HepG2 (cell line): ENCODE results near the gene RBPJ. TPM values are rescaled to one million over a fixed set of nuclear protein-coding genes. Genes with fewer than 3 reads are reported as not detected.

ENCODE experiments used
- HOMEZ ChIP-seq: IDR thresholded peaks from 2 replicates; pipeline ENCODE4 v1.6.1; 2016; ENCODE audit warnings: low read depth
- KIAA2018 ChIP-seq: sonication (generic); formaldehyde crosslinking; IDR thresholded peaks from 2 replicates; pipeline ENCODE4 v1.5.0; 2020; ENCODE audit warnings: mild to moderate bottlenecking, missing genetic modification reagents, borderline replicate concordance
- MLLT10 ChIP-seq: sonication (generic); formaldehyde crosslinking; IDR thresholded peaks from 2 replicates; pipeline ENCODE4 v1.4.0; 2020; ENCODE audit warnings: missing genetic modification reagents
- MTA1 ChIP-seq: sonication (generic); formaldehyde crosslinking; IDR thresholded peaks from 2 replicates; pipeline ENCODE4 v1.4.0; 2020; ENCODE audit warnings: missing genetic modification reagents, mild to moderate bottlenecking, borderline replicate concordance
- NCOA2 ChIP-seq: sonication (generic); formaldehyde crosslinking; IDR thresholded peaks from 2 replicates; pipeline ENCODE4 v1.8.0; 2022; ENCODE audit warnings: inconsistent platforms
- PPARG ChIP-seq: conservative IDR thresholded peaks from 2 replicates; pipeline ENCODE4 v1.6.1; 2016; ENCODE audit warnings: missing biosample characterization, missing genetic modification reagents
- TARDBP ChIP-seq: sonication (generic); formaldehyde crosslinking; IDR thresholded peaks from 2 replicates; pipeline ENCODE4 v1.8.0; 2022; ENCODE audit warnings: mild to moderate bottlenecking, missing genetic modification reagents
- TBX2 ChIP-seq: sonication (generic); formaldehyde crosslinking; IDR thresholded peaks from 2 replicates; pipeline ENCODE4 v1.5.0; 2020; ENCODE audit warnings: missing genetic modification reagents, mild to moderate bottlenecking, borderline replicate concordance
- TFDP1 ChIP-seq: IDR thresholded peaks from 2 replicates; pipeline ENCODE4 v1.6.1; 2016; ENCODE audit warnings: missing compliant biosample characterization, missing genetic modification reagents, borderline replicate concordance
- THAP9 ChIP-seq: sonication (generic); formaldehyde crosslinking; IDR thresholded peaks from 2 replicates; pipeline ENCODE4; 2020; ENCODE audit warnings: missing genetic modification reagents, mild to moderate bottlenecking, borderline replicate concordance
- ZC3H13 ChIP-seq: sonication (generic); formaldehyde crosslinking; IDR thresholded peaks from 2 replicates; pipeline ENCODE4 v1.8.1; 2023; ENCODE audit warnings: mild to moderate bottlenecking, missing genetic modification reagents, moderate library complexity
- ZFP82 ChIP-seq: sonication (generic); formaldehyde crosslinking; IDR thresholded peaks from 2 replicates; pipeline ENCODE4 v1.5.1; 2020; ENCODE audit warnings: mild to moderate bottlenecking, missing genetic modification reagents, borderline replicate concordance
- ZNF205 ChIP-seq: IDR thresholded peaks from 2 replicates; pipeline ENCODE4 v1.6.1; 2018; ENCODE audit warnings: missing biosample characterization, missing genetic modification reagents
- ZNF777 ChIP-seq: sonication (generic); formaldehyde crosslinking; IDR thresholded peaks from 2 replicates; pipeline ENCODE4 v1.4.0; 2020; ENCODE audit warnings: missing genetic modification reagents
- polyA plus RNA-seq, 8 experiments: library from polyadenylated mRNA; depleted of rRNA in 3 of 8; stranded (reverse) in 7 of 8; unstranded in 1 of 8; fragments of >200 nt; fragmentation: Illumina TruSeq in 4 of 8; extraction: Trizol in 4 of 8; gene quantifications; 2 replicates each; pipeline versions ENCODE4 v1.2.1 to v1.2.3, GENCODE V29; 2011 to 2016; ENCODE audit warnings: low read depth in 4 of 8, missing spikeins in 1 of 8, mixed read lengths in 1 of 8; ENCODE audit not compliant: insufficient read depth in 1 of 8
- total RNA-seq, 5 experiments: library from RNA; depleted of rRNA; stranded (reverse); fragments of >200 nt; fragmentation: Illumina TruSeq; extraction: Trizol; gene quantifications; 2 replicates each; pipeline ENCODE4 v1.2.3, GENCODE V29; 2016; ENCODE audit warnings: low read depth in 1 of 5

The RBPJ gene
- total and polyA plus RNA-seq, 2 of the 13 experiments (the other 11 are each of a cell fraction or from before 2014, with no cell fraction given): 25.9 to 33.2 TPM

- TF ChIP-seq KIAA2018 (CRISPR knock-in tag) (peak; percentile 77; the same call in 1 of the 2 replicates), HOMEZ (CRISPR knock-in tag) (peak; percentile 37; the same call in 1 of the 2 replicates), MLLT10 (no peak), TFDP1 (CRISPR knock-in tag) (peak; percentile 45; the same call in 1 of the 2 replicates), NCOA2 (CRISPR knock-in tag) (peak; percentile 56), ZC3H13 (CRISPR knock-in tag) (peak; percentile 92), THAP9 (CRISPR knock-in tag) (peak; percentile 62; the same call in 1 of the 2 replicates), TBX2 (CRISPR knock-in tag) (peak; percentile 48), ZFP82 (no peak), PPARG (CRISPR knock-in tag) (0 out of 2 replicates have a peak, but pooled peaks have one; percentile 30), ZNF777 (CRISPR knock-in tag) (0 out of 2 replicates have a peak, but pooled peaks have one; percentile 27), ZNF205 (CRISPR knock-in tag) (0 out of 2 replicates have a peak, but pooled peaks have one; percentile 30), TARDBP (CRISPR knock-in tag) (peak; percentile 86), MTA1 (CRISPR knock-in tag) (0 out of 2 replicates have a peak, but pooled peaks have one; percentile 24)
Measured at GRCh38 chr4:26320538-26321372, at the start of gene RBPJ (continued).
